Fibroblast of lung (primary cell): ENCODE measurements around the gene SFN.

ENCODE experiments used
- CTCF ChIP-seq, 2 donors: IDR thresholded peaks in 1 of 2; conservative IDR thresholded peaks in 1 of 2; 1 replicate in 1 of 2; 2 replicates in 1 of 2; pipeline ENCODE4 v1.5.1; 2011 to 2012; ENCODE audit warnings: low read length in 2 of 2, control low read depth in 1 of 2, inconsistent platforms in 1 of 2, low read depth in 1 of 2, mild to moderate bottlenecking in 1 of 2
- EZH2 ChIP-seq: IDR thresholded peaks from 2 replicates; pipeline ENCODE4 v1.5.1; 2012; ENCODE audit warnings: low read length, control low read depth, mild to moderate bottlenecking; ENCODE audit errors: missing control alignments

GRCh38 chr1:26844424-26845196 lies 18.3 kb upstream of the SFN start:
- no peak for TF ChIP-seq CTCF (conservative IDR thresholded peaks at IDR 0.05 in 1 of 2, IDR thresholded peaks at IDR 0.05 in 1 of 2; ENCODE audit: low read depth in 1 of 2, low read length in 2 of 2)
- TF ChIP-seq EZH2: no peak
